ENCODE data around the gene SDHA. TPM values are rescaled to one million over a fixed set of nuclear protein-coding genes. Genes with fewer than 3 reads are reported as not detected.

The SDHA gene
- polyA plus RNA-seq, 1 donor (not counting 4 experiments of a cell fraction or from before 2014, with no cell fraction given), result 178 TPM

- peaks cover 4% of the 10 kb centered on the region for H3K79me2 ChIP-seq (ENCODE audit: control insufficient read depth, insufficient read depth, low read length)
- H3K4me2 ChIP-seq (ENCODE audit: control insufficient read depth, extremely low read depth, insufficient read depth, low read depth, low read length), result no peak overlapping the region
- TF ChIP-seq CTCF (optimal IDR thresholded peaks at IDR 0.05 in 1 of 3, IDR thresholded peaks at IDR 0.05 in 1 of 3, conservative IDR thresholded peaks at IDR 0.05 in 1 of 3; ENCODE audit: extremely low read depth in 1 of 3, insufficient read depth in 2 of 3, low read length in 3 of 3) (no peak), EZH2 (IDR thresholded peaks at IDR 0.05; ENCODE audit: low read length) (no peak)
- H4K20me1 ChIP-seq (ENCODE audit: control insufficient read depth, extremely low read depth, insufficient read depth, low read length), result no peaks in the 10 kb centered on the region
- DNase-seq (ENCODE audit: low read depth, low spot score) (no peak), FAIRE-seq (no peak)
- no peak overlapping the region for H3K9ac ChIP-seq (ENCODE audit: control insufficient read depth, extremely low read depth, insufficient read depth, low read length)
- H3K4me3 ChIP-seq (ENCODE audit: control insufficient read depth in 2 of 3, extremely low read depth in 1 of 3, insufficient read depth in 2 of 3, low read depth in 1 of 3, low read length in 3 of 3), result no peak overlapping the region
- H2AFZ ChIP-seq (ENCODE audit: control insufficient read depth, low read length), result no peak overlapping the region
- H3K9me3 ChIP-seq (ENCODE audit: control insufficient read depth, low read depth, low read length), result no peaks in the 10 kb centered on the region
- H3K36me3 ChIP-seq (ENCODE audit: control insufficient read depth in 2 of 2, extremely low read depth in 1 of 2, insufficient read depth in 2 of 2, low read length in 2 of 2), result peaks cover 6 to 22% of the 10 kb centered on the region in 2 experiments
- H3K4me1 ChIP-seq (ENCODE audit: control insufficient read depth, extremely low read depth, insufficient read depth, low read length), result no peaks in the 10 kb centered on the region
- H3K9me1 ChIP-seq (ENCODE audit: control insufficient read depth, extremely low read depth, insufficient read depth, low read length), result no peaks in the 10 kb centered on the region
- no peak overlapping the region for H3K27ac ChIP-seq (ENCODE audit: control insufficient read depth, insufficient read depth, low read length)
- dilution Hi-C loops (cut with MboI; ENCODE audit: extremely low pct_ligation_motif_present, low sequenced_read_pairs), result no loop called here
- H3K27me3 ChIP-seq (ENCODE audit: control insufficient read depth, extremely low read depth, insufficient read depth, low read length), result no peaks in the 10 kb centered on the region
Observed at GRCh38 chr5:201672-202071, 16.4 kb upstream of the SDHA start.

- peaks cover 10 to 22% of the 10 kb centered on the region in 2 experiments for H3K36me3 ChIP-seq (ENCODE audit: control insufficient read depth in 2 of 2, extremely low read depth in 1 of 2, insufficient read depth in 2 of 2, low read length in 2 of 2)
- FAIRE-seq, result no peak
- H3K9ac ChIP-seq (ENCODE audit: control insufficient read depth, extremely low read depth, insufficient read depth, low read length), result no peak overlapping the region
- H3K79me2 ChIP-seq (ENCODE audit: control insufficient read depth, insufficient read depth, low read length), result peaks cover 20% of the 10 kb centered on the region
- no peak overlapping the region for H2AFZ ChIP-seq (ENCODE audit: control insufficient read depth, low read length)
- no peaks in the 10 kb centered on the region for H3K4me1 ChIP-seq (ENCODE audit: control insufficient read depth, extremely low read depth, insufficient read depth, low read length)
- H3K9me1 ChIP-seq (ENCODE audit: control insufficient read depth, extremely low read depth, insufficient read depth, low read length), result no peaks in the 10 kb centered on the region
- no peaks in the 10 kb centered on the region for H4K20me1 ChIP-seq (ENCODE audit: control insufficient read depth, extremely low read depth, insufficient read depth, low read length)
- TF ChIP-seq EZH2 (IDR thresholded peaks at IDR 0.05; ENCODE audit: low read length) (no peak), CTCF (optimal IDR thresholded peaks at IDR 0.05 in 1 of 3, IDR thresholded peaks at IDR 0.05 in 1 of 3, conservative IDR thresholded peaks at IDR 0.05 in 1 of 3; ENCODE audit: extremely low read depth in 1 of 3, insufficient read depth in 2 of 3, low read length in 3 of 3) (no peak)
- no peak overlapping the region for H3K4me3 ChIP-seq (ENCODE audit: control insufficient read depth in 2 of 3, extremely low read depth in 1 of 3, insufficient read depth in 2 of 3, low read depth in 1 of 3, low read length in 3 of 3)
- H3K27ac ChIP-seq (ENCODE audit: control insufficient read depth, insufficient read depth, low read length), result no peak overlapping the region
- DNase-seq (ENCODE audit: low read depth, low spot score), result no peak
- dilution Hi-C loops (cut with MboI; ENCODE audit: extremely low pct_ligation_motif_present, low sequenced_read_pairs), result no loop called here
- H3K27me3 ChIP-seq (ENCODE audit: control insufficient read depth, extremely low read depth, insufficient read depth, low read length), result no peaks in the 10 kb centered on the region
- no peaks in the 10 kb centered on the region for H3K9me3 ChIP-seq (ENCODE audit: control insufficient read depth, low read depth, low read length)
- H3K4me2 ChIP-seq (ENCODE audit: control insufficient read depth, extremely low read depth, insufficient read depth, low read depth, low read length), result no peak overlapping the region
Observed at GRCh38 chr5:203246-203930, 14.7 kb upstream of the SDHA start.
